RWPE2 (cell line): ENCODE results near the gene AP3M1.

Source experiments
- ATAC-seq: fragments of 200-7000 bp; cut with Tn5 transposase; 3 replicates; pipeline ENCODE4 v1.9.1; 2021; ENCODE audit warnings: low read depth
- DNase-seq: peaks from one replicate; pipeline ENCODE4 v3.0.0-alpha.2; 2020; ENCODE audit warnings: low spot score
- H3K27ac ChIP-seq: fragments of 450-650 bp; 2 replicates; pipeline ENCODE4 v1.5.1; 2017; ENCODE audit warnings: mild to moderate bottlenecking; ENCODE audit not compliant: poor library complexity, severe bottlenecking
- H3K27me3 ChIP-seq: fragments of 250-450 bp; sonication (Bioruptor Pico); 2 replicates; pipeline ENCODE4 v1.5.1; 2021; ENCODE audit warnings: mild to moderate bottlenecking, moderate library complexity; ENCODE audit not compliant: insufficient read depth, poor library complexity, severe bottlenecking
- H3K36me3 ChIP-seq: fragments of 250-450 bp; sonication (Bioruptor Pico); 2 replicates; pipeline ENCODE4 v1.5.1; 2020; ENCODE audit warnings: low read depth, mild to moderate bottlenecking, moderate library complexity
- H3K4me1 ChIP-seq: fragments of 250-450 bp; sonication (Bioruptor Pico); 2 replicates; pipeline ENCODE4 v1.5.1; 2021; ENCODE audit warnings: mild to moderate bottlenecking, moderate library complexity; ENCODE audit not compliant: insufficient read depth, poor library complexity, severe bottlenecking
- H3K4me3 ChIP-seq: fragments of 250-450 bp; sonication (Bioruptor Pico); 2 replicates; pipeline ENCODE4 v1.5.1; 2021; ENCODE audit warnings: mild to moderate bottlenecking, moderate library complexity; ENCODE audit not compliant: severe bottlenecking
- H3K9me3 ChIP-seq: fragments of 250-450 bp; sonication (Bioruptor Pico); 2 replicates; pipeline ENCODE4 v1.5.1; 2021; ENCODE audit warnings: mild to moderate bottlenecking, moderate library complexity; ENCODE audit not compliant: severe bottlenecking
- TF ChIP-seq, protein P1 (sequence below): fragments of 450-650 bp; IDR thresholded peaks from one replicate; pipeline ENCODE4 v1.5.1; 2017; ENCODE audit warnings: mild to moderate bottlenecking, moderate library complexity; ENCODE audit not compliant: poor library complexity, severe bottlenecking

Gene AP3M1

DNA sequence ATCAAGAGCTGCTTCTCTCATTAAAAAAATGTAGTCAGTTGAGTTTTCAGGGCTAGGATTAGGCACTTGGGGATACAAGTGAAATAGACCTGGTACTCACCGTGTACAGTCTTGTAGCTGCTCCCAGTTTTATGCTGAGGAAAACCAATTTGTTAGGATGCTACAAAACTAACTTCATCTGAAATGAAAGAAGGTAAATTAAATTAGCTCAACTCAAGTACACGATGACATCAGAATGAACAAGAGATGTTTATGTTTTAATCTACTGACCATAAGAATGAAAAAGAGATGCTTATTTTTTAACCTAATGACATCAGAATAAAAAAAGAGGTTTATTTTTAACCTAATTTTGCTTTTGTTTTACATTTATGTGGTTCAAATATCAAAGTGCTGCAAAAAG lies 73.7 kb downstream of the AP3M1 start:
- H3K27ac ChIP-seq = peak overlapping the region; percentile 74
- H3K4me1 ChIP-seq = peaks cover 35% of the 10 kb centered on the region
- peaks cover 56% of the 10 kb centered on the region for H3K36me3 ChIP-seq
- TF ChIP-seq, protein P1, sequence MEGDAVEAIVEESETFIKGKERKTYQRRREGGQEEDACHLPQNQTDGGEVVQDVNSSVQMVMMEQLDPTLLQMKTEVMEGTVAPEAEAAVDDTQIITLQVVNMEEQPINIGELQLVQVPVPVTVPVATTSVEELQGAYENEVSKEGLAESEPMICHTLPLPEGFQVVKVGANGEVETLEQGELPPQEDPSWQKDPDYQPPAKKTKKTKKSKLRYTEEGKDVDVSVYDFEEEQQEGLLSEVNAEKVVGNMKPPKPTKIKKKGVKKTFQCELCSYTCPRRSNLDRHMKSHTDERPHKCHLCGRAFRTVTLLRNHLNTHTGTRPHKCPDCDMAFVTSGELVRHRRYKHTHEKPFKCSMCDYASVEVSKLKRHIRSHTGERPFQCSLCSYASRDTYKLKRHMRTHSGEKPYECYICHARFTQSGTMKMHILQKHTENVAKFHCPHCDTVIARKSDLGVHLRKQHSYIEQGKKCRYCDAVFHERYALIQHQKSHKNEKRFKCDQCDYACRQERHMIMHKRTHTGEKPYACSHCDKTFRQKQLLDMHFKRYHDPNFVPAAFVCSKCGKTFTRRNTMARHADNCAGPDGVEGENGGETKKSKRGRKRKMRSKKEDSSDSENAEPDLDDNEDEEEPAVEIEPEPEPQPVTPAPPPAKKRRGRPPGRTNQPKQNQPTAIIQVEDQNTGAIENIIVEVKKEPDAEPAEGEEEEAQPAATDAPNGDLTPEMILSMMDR = no peak
- DNase-seq (no peak), ATAC-seq (no peak)
- no peaks in the 10 kb centered on the region for H3K9me3 ChIP-seq
- no peak overlapping the region for H3K4me3 ChIP-seq
- H3K27me3 ChIP-seq = no peaks in the 10 kb centered on the region

DNA sequence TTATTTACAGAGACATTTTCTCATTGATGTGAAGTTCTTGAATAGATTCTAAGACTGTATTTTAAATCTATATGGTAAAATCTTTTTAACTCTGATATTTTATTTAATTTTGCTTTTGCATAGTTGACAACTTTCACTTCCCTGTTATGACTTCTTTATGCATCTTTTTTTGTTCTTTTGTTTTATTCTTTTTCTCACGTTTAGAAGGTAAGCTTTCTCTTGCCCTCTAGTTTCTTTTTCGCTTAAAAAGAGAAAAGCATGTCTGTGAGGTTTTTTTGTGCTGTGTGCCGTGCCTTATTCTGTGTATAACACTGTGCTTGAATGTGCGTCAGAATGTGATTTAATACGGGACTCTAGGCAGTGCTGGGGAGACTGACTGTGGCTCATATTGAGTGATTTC lies 74.7 kb downstream of the AP3M1 start:
- Histone ChIP-seq H3K27ac (no peak overlapping the region), H3K9me3 (no peaks in the 10 kb centered on the region), H3K27me3 (no peaks in the 10 kb centered on the region), H3K4me1 (peaks cover 35% of the 10 kb centered on the region), H3K4me3 (no peak overlapping the region), H3K36me3 (peaks cover 62% of the 10 kb centered on the region)
- TF ChIP-seq, protein P1 = no peak
- ATAC-seq (no peak), DNase-seq (no peak)

DNA sequence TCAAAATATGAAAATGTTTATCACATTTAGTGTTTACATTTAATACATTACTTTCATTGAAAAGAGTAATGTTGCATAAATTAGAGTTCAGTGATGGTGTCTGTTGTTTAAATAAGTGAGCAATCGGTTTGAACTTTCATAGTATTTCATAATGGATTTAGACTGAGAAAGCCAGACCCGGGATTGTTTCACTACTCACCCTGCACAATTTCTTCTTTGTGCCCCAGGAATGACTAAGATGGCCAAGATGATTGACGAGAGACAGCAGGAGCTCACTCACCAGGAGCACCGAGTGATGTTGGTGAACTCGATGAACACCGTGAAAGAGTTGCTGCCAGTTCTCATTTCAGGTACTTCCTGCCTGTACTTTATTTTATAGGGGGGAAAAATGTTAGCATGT lies 78.1 kb downstream of the AP3M1 start:
- DNase-seq (no peak), ATAC-seq (peak; percentile 63; the same call in 2 of the 3 replicates)
- no peak overlapping the region for H3K27ac ChIP-seq
- H3K4me3 ChIP-seq = no peak overlapping the region
- no peaks in the 10 kb centered on the region for H3K27me3 ChIP-seq
- H3K36me3 ChIP-seq = peaks cover 63% of the 10 kb centered on the region
- H3K9me3 ChIP-seq = no peaks in the 10 kb centered on the region
- H3K4me1 ChIP-seq = peaks cover 5% of the 10 kb centered on the region
- TF ChIP-seq, protein P1 = no peak

DNA sequence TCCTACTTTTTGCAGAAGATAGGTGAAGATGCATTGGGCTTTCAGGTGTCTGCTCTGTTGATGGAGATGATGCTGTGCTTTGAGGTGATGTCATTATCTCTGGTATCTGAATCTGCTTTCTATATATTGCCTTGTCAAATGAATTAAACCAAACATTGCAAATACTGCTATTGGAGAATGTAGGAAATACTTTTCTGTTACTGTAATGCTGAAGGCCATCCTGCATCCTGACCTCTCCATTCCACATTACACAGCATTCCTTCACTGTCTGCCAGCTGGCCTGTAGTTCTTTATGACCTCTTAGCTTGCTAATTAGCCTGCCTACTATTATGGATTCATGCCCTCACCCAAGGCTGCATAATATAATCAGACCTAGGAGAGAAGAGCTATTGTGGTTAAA lies 79.5 kb downstream of the AP3M1 start:
- H3K27ac ChIP-seq = no peak overlapping the region
- H3K9me3 ChIP-seq = no peaks in the 10 kb centered on the region
- peaks cover 60% of the 10 kb centered on the region for H3K36me3 ChIP-seq
- H3K27me3 ChIP-seq = no peaks in the 10 kb centered on the region
- H3K4me1 ChIP-seq = peaks cover 10% of the 10 kb centered on the region
- TF ChIP-seq, protein P1 = no peak
- no peak overlapping the region for H3K4me3 ChIP-seq
- DNase-seq = no peak
- no peak for ATAC-seq
